ENCODE results near the gene KRTAP1-3.

Gene KRTAP1-3

GRCh38 chr17:41037853-41038350 is 3.2 kb upstream of the KRTAP1-3 start:
- H3K27ac Mint-ChIP-seq, result no peak overlapping the region
- H3K36me3 Mint-ChIP-seq (ENCODE audit: low read depth), result no peaks in the 10 kb centered on the region
- no peaks in the 10 kb centered on the region for H3K4me1 Mint-ChIP-seq
- no peaks in the 10 kb centered on the region for H3K27me3 Mint-ChIP-seq
- ATAC-seq (no peak), DNase-seq (no peak)
- peaks cover 5% of the 10 kb centered on the region for H3K9me3 Mint-ChIP-seq
- H3K4me3 Mint-ChIP-seq, result no peak overlapping the region

- ATAC-seq, result no peak
- Mint-ChIP-seq H3K27me3 (peaks cover 19% of the 10 kb centered on the region), H3K36me3 (ENCODE audit: low read depth) (no peaks in the 10 kb centered on the region), H3K4me1 (no peaks in the 10 kb centered on the region), H3K4me3 (no peak within 1 kb of the TSS), H3K9me3 (no peaks in the 10 kb centered on the region), H3K27ac (no peak within 1 kb of the TSS)
- no peak for DNase-seq
Measured at GRCh38 chr17:41029633-41030245, 4.9 kb downstream of the KRTAP1-3 start, which contains the start of gene KRTAP1-4. KRTAP1-4 (minus strand) TSS chr17:41030195; CDS start chr17:41030078, 117 bp downstream.

- Mint-ChIP-seq H3K36me3 (ENCODE audit: low read depth) (no peaks in the 10 kb centered on the region), H3K4me3 (no peak within 1 kb of the TSS), H3K4me1 (no peaks in the 10 kb centered on the region), H3K9me3 (no peaks in the 10 kb centered on the region), H3K27me3 (peaks cover 21% of the 10 kb centered on the region), H3K27ac (no peak within 1 kb of the TSS)
- DNase-seq (no peak), ATAC-seq (no peak)
Measured at GRCh38 chr17:41026715-41027471, 7.8 kb downstream of the KRTAP1-3 start, which contains the start of gene KRTAP1-5. KRTAP1-5 (minus strand) TSS chr17:41027208; CDS start chr17:41027155, 53 bp downstream.

GRCh38 chr17:41024697-41025096 is 10.0 kb downstream of the KRTAP1-3 start:
- Mint-ChIP-seq H3K27me3 (peaks cover 14% of the 10 kb centered on the region), H3K36me3 (ENCODE audit: low read depth) (no peaks in the 10 kb centered on the region), H3K9me3 (no peaks in the 10 kb centered on the region), H3K4me1 (no peaks in the 10 kb centered on the region), H3K4me3 (no peak overlapping the region), H3K27ac (no peak overlapping the region)
- ATAC-seq (no peak), DNase-seq (no peak)

- H3K4me1 Mint-ChIP-seq, result no peaks in the 10 kb centered on the region
- no peak overlapping the region for H3K4me3 Mint-ChIP-seq
- ATAC-seq (no peak), DNase-seq (no peak)
- peaks cover 1% of the 10 kb centered on the region for H3K27me3 Mint-ChIP-seq
- H3K36me3 Mint-ChIP-seq (ENCODE audit: low read depth), result no peaks in the 10 kb centered on the region
- H3K9me3 Mint-ChIP-seq, result no peaks in the 10 kb centered on the region
- no peak overlapping the region for H3K27ac Mint-ChIP-seq
Measured at GRCh38 chr17:41020336-41020735, 14.3 kb downstream of the KRTAP1-3 start.

GRCh38 chr17:41019415-41019814 is 15.3 kb downstream of the KRTAP1-3 start:
- DNase-seq, result no peak
- Mint-ChIP-seq H3K27ac (no peak overlapping the region), H3K4me3 (no peak overlapping the region)

GRCh38 chr17:41018541-41018940 is 16.1 kb downstream of the KRTAP1-3 start:
- no peaks in the 10 kb centered on the region for H3K4me1 Mint-ChIP-seq
- H3K36me3 Mint-ChIP-seq (ENCODE audit: low read depth), result no peaks in the 10 kb centered on the region
- ATAC-seq, result no peak
- no peak for DNase-seq
- no peak overlapping the region for H3K4me3 Mint-ChIP-seq
- peaks cover 1% of the 10 kb centered on the region for H3K27me3 Mint-ChIP-seq
- no peak overlapping the region for H3K27ac Mint-ChIP-seq
- H3K9me3 Mint-ChIP-seq, result no peaks in the 10 kb centered on the region

More at GRCh38 chr17:41019415-41019814, 15.3 kb downstream of the KRTAP1-3 start:
- Mint-ChIP-seq H3K36me3 (ENCODE audit: low read depth) (no peaks in the 10 kb centered on the region), H3K27me3 (peaks cover 1% of the 10 kb centered on the region), H3K4me1 (no peaks in the 10 kb centered on the region), H3K9me3 (no peaks in the 10 kb centered on the region)
- ATAC-seq, result no peak

GRCh38 chr17:41016578-41017215 is 18.0 kb downstream of the KRTAP1-3 start:
- H3K4me1 Mint-ChIP-seq, result no peaks in the 10 kb centered on the region
- no peak for DNase-seq
- H3K4me3 Mint-ChIP-seq, result no peak overlapping the region
- no peaks in the 10 kb centered on the region for H3K36me3 Mint-ChIP-seq (ENCODE audit: low read depth)
- H3K9me3 Mint-ChIP-seq, result no peaks in the 10 kb centered on the region
- no peak for ATAC-seq
- H3K27ac Mint-ChIP-seq, result no peak overlapping the region
- no peaks in the 10 kb centered on the region for H3K27me3 Mint-ChIP-seq

- no peaks in the 10 kb centered on the region for H3K27me3 Mint-ChIP-seq
- no peaks in the 10 kb centered on the region for H3K9me3 Mint-ChIP-seq
- DNase-seq (no peak), ATAC-seq (no peak)
- no peak overlapping the region for H3K27ac Mint-ChIP-seq
- no peak overlapping the region for H3K4me3 Mint-ChIP-seq
- H3K4me1 Mint-ChIP-seq, result no peaks in the 10 kb centered on the region
- H3K36me3 Mint-ChIP-seq (ENCODE audit: low read depth), result no peaks in the 10 kb centered on the region
Measured at GRCh38 chr17:41015454-41015853, 19.2 kb downstream of the KRTAP1-3 start.

- no peaks in the 10 kb centered on the region for H3K36me3 Mint-ChIP-seq (ENCODE audit: low read depth)
- no peaks in the 10 kb centered on the region for H3K9me3 Mint-ChIP-seq
- DNase-seq (no peak), ATAC-seq (no peak)
- H3K27ac Mint-ChIP-seq, result no peak overlapping the region
- no peak overlapping the region for H3K4me3 Mint-ChIP-seq
- no peaks in the 10 kb centered on the region for H3K27me3 Mint-ChIP-seq
- H3K4me1 Mint-ChIP-seq, result no peaks in the 10 kb centered on the region
Measured at GRCh38 chr17:41013606-41014005, 21.1 kb downstream of the KRTAP1-3 start.

GRCh38 chr17:41013181-41013580 is 21.5 kb downstream of the KRTAP1-3 start:
- H3K27ac Mint-ChIP-seq, result no peak overlapping the region
- H3K27me3 Mint-ChIP-seq, result no peaks in the 10 kb centered on the region
- no peaks in the 10 kb centered on the region for H3K36me3 Mint-ChIP-seq (ENCODE audit: low read depth)
- H3K4me3 Mint-ChIP-seq, result no peak overlapping the region
- H3K9me3 Mint-ChIP-seq, result no peaks in the 10 kb centered on the region
- DNase-seq (no peak), ATAC-seq (no peak)
- H3K4me1 Mint-ChIP-seq, result no peaks in the 10 kb centered on the region

GRCh38 chr17:41012326-41013120 is 22.2 kb downstream of the KRTAP1-3 start:
- no peaks in the 10 kb centered on the region for H3K4me1 Mint-ChIP-seq
- H3K36me3 Mint-ChIP-seq (ENCODE audit: low read depth), result no peaks in the 10 kb centered on the region
- H3K4me3 Mint-ChIP-seq, result no peak overlapping the region
- no peaks in the 10 kb centered on the region for H3K9me3 Mint-ChIP-seq
- H3K27ac Mint-ChIP-seq, result no peak overlapping the region
- no peak for DNase-seq
- no peak for ATAC-seq
- no peaks in the 10 kb centered on the region for H3K27me3 Mint-ChIP-seq

- DNase-seq (no peak), ATAC-seq (no peak)
- Mint-ChIP-seq H3K36me3 (ENCODE audit: low read depth) (no peaks in the 10 kb centered on the region), H3K4me3 (no peak overlapping the region), H3K27me3 (no peaks in the 10 kb centered on the region), H3K27ac (no peak overlapping the region), H3K9me3 (no peaks in the 10 kb centered on the region), H3K4me1 (no peaks in the 10 kb centered on the region)
Measured at GRCh38 chr17:41010441-41010840, 24.2 kb downstream of the KRTAP1-3 start.

GRCh38 chr17:41009936-41010335 is 24.7 kb downstream of the KRTAP1-3 start:
- no peak for DNase-seq
- Mint-ChIP-seq H3K4me3 (no peak overlapping the region), H3K36me3 (ENCODE audit: low read depth) (no peaks in the 10 kb centered on the region), H3K9me3 (no peaks in the 10 kb centered on the region), H3K27ac (no peak overlapping the region), H3K27me3 (no peaks in the 10 kb centered on the region), H3K4me1 (no peaks in the 10 kb centered on the region)
- ATAC-seq, result no peak
